HepG2 (cell line): ENCODE data around the gene MPZL3. TPM values are rescaled to one million over a fixed set of nuclear protein-coding genes. Genes with fewer than 3 reads are reported as not detected.

ENCODE experiments used
- BORCS8-MEF2B ChIP-seq: sonication (generic); formaldehyde crosslinking; IDR thresholded peaks from 2 replicates; pipeline ENCODE4 v1.8.0; 2022; ENCODE audit warnings: mild to moderate bottlenecking, missing genetic modification reagents
- CCDC6 ChIP-seq: sonication (generic); formaldehyde crosslinking; IDR thresholded peaks from 2 replicates; pipeline ENCODE4 v1.8.1; 2022; ENCODE audit warnings: mild to moderate bottlenecking, missing genetic modification reagents, moderate library complexity
- HMGXB3 ChIP-seq: sonication (generic); formaldehyde crosslinking; IDR thresholded peaks from 2 replicates; pipeline ENCODE4 v1.4.0; 2020; ENCODE audit warnings: missing genetic modification reagents, borderline replicate concordance
- MAFG ChIP-seq: sonication (generic); formaldehyde crosslinking; IDR thresholded peaks from 2 replicates; pipeline ENCODE4 v1.5.1; 2020; ENCODE audit warnings: mild to moderate bottlenecking, missing genetic modification reagents
- PHF20 ChIP-seq: sonication (generic); formaldehyde crosslinking; IDR thresholded peaks from 2 replicates; pipeline ENCODE4 v1.5.0; 2020; ENCODE audit warnings: mild to moderate bottlenecking, missing genetic modification reagents
- RAD21 ChIP-seq: fragments of 450-650 bp; formaldehyde crosslinking; IDR thresholded peaks from 2 replicates; pipeline ENCODE4 v1.5.0; 2020; ENCODE audit warnings: mild to moderate bottlenecking
- RFX1 ChIP-seq: fragments of 450-650 bp; IDR thresholded peaks from 2 replicates; pipeline ENCODE4 v1.6.1; 2017
- RNF219 ChIP-seq: sonication (generic); formaldehyde crosslinking; IDR thresholded peaks from 2 replicates; pipeline ENCODE4 v1.5.0; 2020; ENCODE audit warnings: mild to moderate bottlenecking, missing genetic modification reagents
- SMAD9 ChIP-seq: sonication (generic); formaldehyde crosslinking; IDR thresholded peaks from 2 replicates; pipeline ENCODE4 v1.5.1; 2020; ENCODE audit warnings: mild to moderate bottlenecking, missing genetic modification reagents
- ZNF468 ChIP-seq: sonication (generic); formaldehyde crosslinking; IDR thresholded peaks from 2 replicates; pipeline ENCODE4 v1.8.0; 2022; ENCODE audit warnings: mild to moderate bottlenecking, moderate library complexity, missing genetic modification reagents
- ZNF629 ChIP-seq: sonication (generic); formaldehyde crosslinking; conservative IDR thresholded peaks from 2 replicates; pipeline ENCODE4 v1.5.0; 2020; ENCODE audit warnings: missing genetic modification reagents
- ZNF780A ChIP-seq: sonication (generic); formaldehyde crosslinking; IDR thresholded peaks from 2 replicates; pipeline ENCODE4 v1.8.0; 2022; ENCODE audit warnings: mild to moderate bottlenecking, missing genetic modification reagents, moderate library complexity
- polyA plus RNA-seq, 8 experiments: library from polyadenylated mRNA; depleted of rRNA in 3 of 8; stranded (reverse) in 7 of 8; unstranded in 1 of 8; fragments of >200 nt; fragmentation: Illumina TruSeq in 4 of 8; extraction: Trizol in 4 of 8; gene quantifications; 2 replicates each; pipeline versions ENCODE4 v1.2.1 to v1.2.3, GENCODE V29; 2011 to 2016; ENCODE audit warnings: low read depth in 4 of 8, missing spikeins in 1 of 8, mixed read lengths in 1 of 8; ENCODE audit not compliant: insufficient read depth in 1 of 8
- total RNA-seq, 5 experiments: library from RNA; depleted of rRNA; stranded (reverse); fragments of >200 nt; fragmentation: Illumina TruSeq; extraction: Trizol; gene quantifications; 2 replicates each; pipeline ENCODE4 v1.2.3, GENCODE V29; 2016; ENCODE audit warnings: low read depth in 1 of 5

Gene MPZL3
- total and polyA plus RNA-seq, 2 of the 13 experiments (the other 11 are each of a cell fraction or from before 2014, with no cell fraction given), result 5.3 to 9.3 TPM

- TF ChIP-seq HMGXB3 (no peak), ZNF780A (CRISPR knock-in tag) (no peak), ZNF468 (CRISPR knock-in tag) (no peak), MAFG (CRISPR knock-in tag) (no peak), RFX1 (no peak), RNF219 (CRISPR knock-in tag) (no peak), CCDC6 (CRISPR knock-in tag) (no peak), BORCS8-MEF2B (CRISPR knock-in tag) (no peak), SMAD9 (CRISPR knock-in tag) (no peak), ZNF629 (no peak), RAD21 (no peak), PHF20 (no peak)
These were observed 23.0 kb upstream of the MPZL3 start (continued) for GRCh38 chr11:118275176-118275575.
